Keratinocyte (primary cell): ENCODE data around the gene PCDHGC4.

ENCODE experiments used
- CTCF ChIP-seq, 3 experiments: IDR thresholded peaks in 1 of 3; conservative IDR thresholded peaks in 1 of 3; optimal IDR thresholded peaks in 1 of 3; 2 replicates in 2 of 3; 3 replicates in 1 of 3; pipeline versions ENCODE3 to v1.5.1; 2011; ENCODE audit warnings: low read length in 3 of 3, mild to moderate bottlenecking in 3 of 3, moderate library complexity in 2 of 3, control low read depth in 1 of 3, inconsistent platforms in 1 of 3; ENCODE audit not compliant: insufficient read depth in 2 of 3; ENCODE audit errors: extremely low read depth in 1 of 3
- EZH2 ChIP-seq: IDR thresholded peaks from one replicate; pipeline ENCODE4 v1.6.1; 2012; ENCODE audit warnings: inconsistent platforms, mild to moderate bottlenecking, low read length, moderate library complexity

- TF ChIP-seq CTCF (optimal IDR thresholded peaks at IDR 0.05 in 1 of 3, IDR thresholded peaks at IDR 0.05 in 1 of 3, conservative IDR thresholded peaks at IDR 0.05 in 1 of 3; ENCODE audit: extremely low read depth in 1 of 3, insufficient read depth in 2 of 3, low read length in 3 of 3): no peak
- no peak for TF ChIP-seq EZH2
Observed at GRCh38 chr5:141525653-141526052, 40.8 kb downstream of the PCDHGC4 start.
